ES-I3 (cell line): ENCODE data around the gene MARS2.
A peak's percentile ranks its signal among the peaks of the same experiment; 100 is the strongest.

Experiments
- H3K36me3 ChIP-seq: 2 replicates; pipeline ENCODE4 v1.6.1; 2013; ENCODE audit warnings: mild to moderate bottlenecking, low read length, control low read depth, moderate library complexity; ENCODE audit not compliant: insufficient read depth
- H3K4me1 ChIP-seq: 2 replicates; pipeline ENCODE4 v1.6.1; 2013; ENCODE audit warnings: mild to moderate bottlenecking, control low read depth, low read length; ENCODE audit not compliant: insufficient read depth
- H3K9ac ChIP-seq: 2 replicates; pipeline ENCODE4 v1.6.1; 2013; ENCODE audit warnings: low read depth, mild to moderate bottlenecking, low read length, moderate library complexity
- H3K9me3 ChIP-seq: 2 replicates; pipeline ENCODE4 v1.6.1; 2013; ENCODE audit warnings: mild to moderate bottlenecking, low read length, moderate library complexity; ENCODE audit not compliant: control insufficient read depth, insufficient read depth

The MARS2 gene

DNA sequence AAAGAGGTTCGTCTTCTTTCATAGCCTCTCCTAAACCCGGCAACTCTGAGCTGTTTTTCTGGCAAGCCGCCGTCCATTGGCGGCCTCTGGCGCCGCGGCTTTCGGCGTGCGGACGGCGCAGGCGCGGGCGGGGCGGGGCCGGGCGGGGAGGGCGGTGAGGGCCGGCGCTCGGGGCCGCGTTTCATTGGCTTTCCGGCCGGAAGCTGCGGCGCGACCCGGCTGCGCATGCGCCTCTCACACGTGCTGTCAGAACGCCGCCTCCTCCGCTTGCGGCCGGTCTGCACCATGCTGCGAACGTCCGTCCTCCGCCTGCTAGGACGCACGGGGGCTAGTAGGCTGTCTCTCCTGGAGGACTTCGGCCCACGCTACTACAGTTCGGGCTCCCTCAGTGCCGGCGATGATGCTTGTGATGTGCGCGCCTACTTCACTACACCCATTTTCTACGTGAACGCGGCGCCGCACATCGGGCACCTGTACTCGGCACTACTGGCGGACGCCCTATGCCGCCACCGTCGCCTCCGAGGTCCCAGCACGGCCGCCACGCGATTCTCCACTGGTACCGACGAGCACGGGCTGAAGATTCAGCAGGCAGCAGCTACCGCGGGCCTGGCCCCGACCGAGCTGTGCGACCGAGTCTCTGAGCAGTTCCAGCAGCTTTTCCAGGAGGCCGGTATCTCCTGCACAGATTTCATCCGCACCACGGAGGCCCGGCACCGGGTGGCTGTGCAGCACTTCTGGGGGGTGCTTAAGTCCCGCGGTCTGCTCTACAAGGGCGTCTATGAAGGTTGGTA, at the start of gene MARS2:
MARS2 (plus strand) TSS at position 249 of the 791 bp plus-strand sequence; CDS start at position 286, 37 bp downstream.
- Histone ChIP-seq H3K9me3 (no peaks in the 10 kb centered on the region), H3K4me1 (peaks cover 3% of the 10 kb centered on the region), H3K36me3 (peaks cover 4% of the 10 kb centered on the region; the same call in 1 of the 2 replicates), H3K9ac (peak within 1 kb of the TSS; percentile 82)

- no peaks in the 10 kb centered on the region for H3K9me3 ChIP-seq
- H3K36me3 ChIP-seq = no peaks in the 10 kb centered on the region
- peaks cover 8% of the 10 kb centered on the region; the same call in 1 of the 2 replicates for H3K4me1 ChIP-seq
- no peak overlapping the region for H3K9ac ChIP-seq
These were observed 47.6 kb upstream of the MARS2 start for GRCh38 chr2:197657562-197657961.

GRCh38 chr2:197661626-197662025, 43.5 kb upstream of the MARS2 start:
- Histone ChIP-seq H3K9me3 (peaks cover 7% of the 10 kb centered on the region), H3K4me1 (peaks cover 8% of the 10 kb centered on the region; the same call in 1 of the 2 replicates), H3K36me3 (no peaks in the 10 kb centered on the region), H3K9ac (no peak overlapping the region)

DNA sequence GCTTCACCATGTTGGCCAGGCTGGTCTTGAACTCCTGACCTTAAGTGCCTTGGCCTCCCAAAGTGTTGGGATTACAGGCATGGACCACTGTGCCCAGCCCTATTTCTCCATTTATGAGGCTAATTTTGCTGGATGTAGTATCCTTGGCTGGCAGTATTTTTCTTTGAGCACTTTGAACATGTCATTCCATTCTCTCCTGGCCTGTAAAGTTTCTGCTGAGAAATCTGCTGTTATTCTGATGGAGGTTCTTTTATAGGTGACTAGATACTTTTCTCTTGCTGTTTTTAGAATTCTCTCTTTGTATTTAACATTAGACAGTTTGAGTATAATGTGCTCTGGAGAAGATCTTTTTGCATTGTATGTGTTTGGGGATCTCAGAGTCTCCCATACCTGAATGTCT, 38.9 kb upstream of the MARS2 start:
- Histone ChIP-seq H3K36me3 (no peaks in the 10 kb centered on the region), H3K9me3 (peaks cover 12% of the 10 kb centered on the region), H3K4me1 (0 out of 2 replicates have a peak, but pooled peaks cover 3% of the 10 kb centered on the region), H3K9ac (no peak overlapping the region)

DNA sequence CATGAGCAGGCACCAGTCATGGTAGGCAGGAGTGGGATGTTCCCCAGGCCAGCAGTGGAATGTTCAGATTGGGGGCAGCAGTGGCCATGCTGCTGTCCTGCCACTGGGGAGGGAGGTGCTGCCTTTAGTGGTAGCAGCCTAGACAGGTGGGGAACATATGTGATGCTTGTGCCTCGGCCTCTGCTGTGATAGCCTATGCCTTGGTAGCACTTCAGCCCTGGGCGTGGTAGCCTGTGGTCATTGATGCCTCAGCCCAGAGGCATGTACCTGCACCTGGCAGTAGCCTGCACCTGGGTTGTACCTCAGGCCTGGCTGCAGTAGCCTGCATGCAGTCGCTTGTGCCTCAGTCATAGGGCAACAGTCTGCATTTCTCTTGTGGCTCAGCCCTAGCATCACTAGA, 36.9 kb upstream of the MARS2 start:
- H3K9me3 ChIP-seq = peaks cover 12% of the 10 kb centered on the region
- no peaks in the 10 kb centered on the region for H3K36me3 ChIP-seq
- no peak overlapping the region for H3K9ac ChIP-seq
- peaks cover 9% of the 10 kb centered on the region; the same call in 1 of the 2 replicates for H3K4me1 ChIP-seq

DNA sequence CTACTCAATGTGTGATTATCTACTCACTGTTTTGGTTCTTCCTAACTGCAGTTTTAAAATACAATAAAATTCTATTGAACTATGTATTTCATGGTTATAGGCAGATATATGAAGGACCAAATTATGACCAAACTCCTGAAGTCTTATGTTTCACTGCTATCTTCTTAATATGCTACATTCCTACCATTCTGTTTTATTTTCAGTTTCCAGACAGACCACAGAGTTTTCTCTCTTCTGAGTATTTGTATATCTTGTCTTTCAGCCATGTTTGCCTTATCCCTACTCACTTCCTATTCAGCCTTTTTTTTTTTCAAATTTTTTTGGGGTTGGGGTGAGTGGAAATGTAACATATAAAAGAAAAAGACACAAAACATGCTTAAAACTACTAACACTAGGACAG, 36.1 kb upstream of the MARS2 start:
- no peaks in the 10 kb centered on the region for H3K36me3 ChIP-seq
- peaks cover 12% of the 10 kb centered on the region for H3K9me3 ChIP-seq
- no peak overlapping the region for H3K9ac ChIP-seq
- peaks cover 11% of the 10 kb centered on the region; the same call in 1 of the 2 replicates for H3K4me1 ChIP-seq

DNA sequence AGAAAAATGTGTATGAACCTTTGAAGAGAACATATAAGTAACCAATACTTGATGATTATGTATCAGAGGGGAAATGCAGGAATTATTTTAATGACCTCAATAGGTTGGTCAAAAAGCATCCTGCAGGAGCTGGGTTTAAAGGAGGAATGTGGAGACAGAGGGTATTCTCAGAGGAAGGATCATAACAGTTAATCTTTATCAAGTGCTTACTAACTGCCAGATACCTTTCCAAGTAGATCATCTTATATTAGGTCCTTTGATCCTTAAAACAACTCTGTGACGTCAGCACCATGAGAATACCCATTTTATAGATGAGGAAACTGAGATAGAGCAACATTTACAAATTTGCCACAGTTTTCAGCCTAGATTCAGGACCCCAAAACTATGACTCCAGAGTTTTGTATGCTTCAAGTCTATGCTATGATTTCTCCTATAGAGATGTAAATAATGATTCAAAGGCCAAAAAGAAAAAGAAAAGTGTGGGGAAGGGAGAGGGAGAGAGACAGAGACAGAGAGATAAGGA, 32.7 kb upstream of the MARS2 start:
- peaks cover 16% of the 10 kb centered on the region; the same call in 1 of the 2 replicates for H3K4me1 ChIP-seq
- H3K36me3 ChIP-seq = no peaks in the 10 kb centered on the region
- H3K9ac ChIP-seq = no peak overlapping the region
- H3K9me3 ChIP-seq = no peaks in the 10 kb centered on the region

GRCh38 chr2:197673106-197673505, 32.1 kb upstream of the MARS2 start:
- Histone ChIP-seq H3K9ac (no peak overlapping the region), H3K9me3 (no peaks in the 10 kb centered on the region), H3K36me3 (no peaks in the 10 kb centered on the region), H3K4me1 (peaks cover 14% of the 10 kb centered on the region; the same call in 1 of the 2 replicates)

GRCh38 chr2:197673606-197674005, 31.6 kb upstream of the MARS2 start:
- no peak overlapping the region for H3K9ac ChIP-seq
- H3K9me3 ChIP-seq = no peaks in the 10 kb centered on the region
- H3K36me3 ChIP-seq = no peaks in the 10 kb centered on the region
- H3K4me1 ChIP-seq = peaks cover 14% of the 10 kb centered on the region; the same call in 1 of the 2 replicates

- no peak overlapping the region for H3K9ac ChIP-seq
- no peaks in the 10 kb centered on the region for H3K36me3 ChIP-seq
- peaks cover 14% of the 10 kb centered on the region; the same call in 1 of the 2 replicates for H3K4me1 ChIP-seq
- no peaks in the 10 kb centered on the region for H3K9me3 ChIP-seq
These were observed 31.1 kb upstream of the MARS2 start for GRCh38 chr2:197674060-197674459.

- Histone ChIP-seq H3K4me1 (peaks cover 14% of the 10 kb centered on the region; the same call in 1 of the 2 replicates), H3K9me3 (no peaks in the 10 kb centered on the region), H3K9ac (no peak overlapping the region), H3K36me3 (no peaks in the 10 kb centered on the region)
These were observed 30.6 kb upstream of the MARS2 start for GRCh38 chr2:197674591-197674990.

- no peaks in the 10 kb centered on the region for H3K9me3 ChIP-seq
- no peaks in the 10 kb centered on the region for H3K36me3 ChIP-seq
- peak within 1 kb of the TSS; percentile 42 for H3K9ac ChIP-seq
- peaks cover 14% of the 10 kb centered on the region; the same call in 1 of the 2 replicates for H3K4me1 ChIP-seq
These were observed 29.9 kb upstream of the MARS2 start, which contains the start of gene RFTN2 for GRCh38 chr2:197675246-197675645. Gene RFTN2 (minus strand): TSS chr2:197675587. CDS start chr2:197675458, 129 bp downstream.

GRCh38 chr2:197675711-197676188, 29.4 kb upstream of the MARS2 start:
- Histone ChIP-seq H3K9ac (peak overlapping the region; percentile 42), H3K4me1 (peaks cover 14% of the 10 kb centered on the region; the same call in 1 of the 2 replicates)

DNA sequence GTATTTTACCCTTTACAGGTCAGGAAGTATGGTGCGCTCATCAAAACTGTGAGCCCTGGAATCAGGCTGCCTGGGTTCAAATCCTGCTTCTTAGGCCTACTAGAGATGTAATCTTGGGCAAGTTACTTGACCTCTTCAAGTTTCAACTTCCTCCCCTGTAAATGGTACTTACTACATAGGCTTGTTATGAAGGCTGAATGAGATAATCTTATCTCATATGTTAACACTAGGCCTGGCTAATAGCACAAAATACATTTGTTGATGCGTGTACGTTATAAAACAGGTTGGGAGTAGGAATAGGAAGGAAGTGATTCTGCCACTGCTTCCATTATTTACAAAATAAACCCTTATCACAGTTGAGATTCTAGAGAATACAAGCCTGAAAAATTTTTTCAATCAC, 28.1 kb upstream of the MARS2 start:
- peaks cover 14% of the 10 kb centered on the region; the same call in 1 of the 2 replicates for H3K4me1 ChIP-seq
- H3K9me3 ChIP-seq = no peaks in the 10 kb centered on the region
- no peaks in the 10 kb centered on the region for H3K36me3 ChIP-seq
- no peak overlapping the region for H3K9ac ChIP-seq

More at GRCh38 chr2:197675711-197676188, 29.4 kb upstream of the MARS2 start:
- H3K36me3 ChIP-seq = no peaks in the 10 kb centered on the region
- H3K9me3 ChIP-seq = no peaks in the 10 kb centered on the region
